Measurements from ENCODE around the gene STRIP1. TPM values are rescaled to one million over a fixed set of nuclear protein-coding genes. Genes with fewer than 3 reads are reported as not detected.

The STRIP1 gene
- total RNA-seq, 1 donor = 51.4 TPM

- no peaks in the 10 kb centered on the region for H3K79me2 ChIP-seq (ENCODE audit: insufficient read depth, low read length)
- no peak overlapping the region for H3K4me3 ChIP-seq (ENCODE audit: insufficient read depth, low read length)
- no peak for TF ChIP-seq CTCF (IDR thresholded peaks at IDR 0.05; ENCODE audit: extremely low read depth, low read depth, low read length)
- no peaks in the 10 kb centered on the region for H3K27me3 ChIP-seq (ENCODE audit: insufficient read depth, low read length)
- peaks cover 6% of the 10 kb centered on the region for H4K20me1 ChIP-seq (ENCODE audit: insufficient read depth, low read length)
- H3K9me3 ChIP-seq (ENCODE audit: low read depth, low read length) = no peaks in the 10 kb centered on the region
- H2AFZ ChIP-seq (ENCODE audit: low read length) = no peak overlapping the region
- peak; percentile 88 for DNase-seq (ENCODE audit: insufficient read length, low spot score, missing footprints)
- peak overlapping the region; percentile 19 for H3K27ac ChIP-seq (ENCODE audit: low read depth, low read length)
- peaks cover 33% of the 10 kb centered on the region for H3K4me1 ChIP-seq (ENCODE audit: insufficient read depth, low read length)
- H3K4me2 ChIP-seq (ENCODE audit: insufficient read depth, low read length) = no peak overlapping the region
- peaks cover 92% of the 10 kb centered on the region for H3K36me3 ChIP-seq (ENCODE audit: insufficient read depth, low read length)
Observed at GRCh38 chr1:110050602-110051261, 16.3 kb downstream of the STRIP1 start.

- peak overlapping the region; percentile 19 for H3K27ac ChIP-seq (ENCODE audit: low read depth, low read length)
- peaks cover 11% of the 10 kb centered on the region for H4K20me1 ChIP-seq (ENCODE audit: insufficient read depth, low read length)
- peaks cover 39% of the 10 kb centered on the region for H3K4me1 ChIP-seq (ENCODE audit: insufficient read depth, low read length)
- H3K36me3 ChIP-seq (ENCODE audit: insufficient read depth, low read length) = peaks cover 92% of the 10 kb centered on the region
- DNase-seq (ENCODE audit: insufficient read length, low spot score, missing footprints) = no peak
- H3K4me3 ChIP-seq (ENCODE audit: insufficient read depth, low read length) = no peak overlapping the region
- H2AFZ ChIP-seq (ENCODE audit: low read length) = no peak overlapping the region
- H3K27me3 ChIP-seq (ENCODE audit: insufficient read depth, low read length) = no peaks in the 10 kb centered on the region
- no peak for TF ChIP-seq CTCF (IDR thresholded peaks at IDR 0.05; ENCODE audit: extremely low read depth, low read depth, low read length)
- no peaks in the 10 kb centered on the region for H3K9me3 ChIP-seq (ENCODE audit: low read depth, low read length)
- no peaks in the 10 kb centered on the region for H3K79me2 ChIP-seq (ENCODE audit: insufficient read depth, low read length)
- H3K4me2 ChIP-seq (ENCODE audit: insufficient read depth, low read length) = no peak overlapping the region
Observed at GRCh38 chr1:110051262-110051648, 16.8 kb downstream of the STRIP1 start.

GRCh38 chr1:110053552-110054428 is 19.4 kb downstream of the STRIP1 start:
- no peaks in the 10 kb centered on the region for H3K27me3 ChIP-seq (ENCODE audit: insufficient read depth, low read length)
- DNase-seq (ENCODE audit: insufficient read length, low spot score, missing footprints) = peak; percentile 85
- H3K4me1 ChIP-seq (ENCODE audit: insufficient read depth, low read length) = peaks cover 64% of the 10 kb centered on the region

More at GRCh38 chr1:110053552-110054428, 19.4 kb downstream of the STRIP1 start:
- no peak overlapping the region for H3K27ac ChIP-seq (ENCODE audit: low read depth, low read length)
- no peaks in the 10 kb centered on the region for H3K9me3 ChIP-seq (ENCODE audit: low read depth, low read length)
- H3K4me2 ChIP-seq (ENCODE audit: insufficient read depth, low read length) = no peak overlapping the region
- no peak overlapping the region for H3K4me3 ChIP-seq (ENCODE audit: insufficient read depth, low read length)
- TF ChIP-seq CTCF (IDR thresholded peaks at IDR 0.05; ENCODE audit: extremely low read depth, low read depth, low read length) = peak; percentile 96
- peaks cover 80% of the 10 kb centered on the region for H3K36me3 ChIP-seq (ENCODE audit: insufficient read depth, low read length)
- H4K20me1 ChIP-seq (ENCODE audit: insufficient read depth, low read length) = peaks cover 23% of the 10 kb centered on the region
- H3K79me2 ChIP-seq (ENCODE audit: insufficient read depth, low read length) = no peaks in the 10 kb centered on the region
- H2AFZ ChIP-seq (ENCODE audit: low read length) = no peak overlapping the region

Data from osteoblast (primary cell).